Stimulated activated naive CD8-positive, alpha-beta T cell treated with anti-CD3 and anti-CD28 coated beads, Interleukin-15, Interleukin-2, amounts not matched to agents 100 U/mL and 50 U/mL, for 24 hours (primary cell): ENCODE measurements around the gene SOCS3.
"Not testable (repeated sequence)": the region's sequence is repeated elsewhere in the genome, so short reads cannot be mapped to it uniquely, and the experiment has no call there.

Experiments
- ATAC-seq: fragments of 150-1000 bp; cut with Tn5 transposase; one replicate; pipeline ENCODE4 v1.10.0; 2021
- DNase-seq: peaks from one replicate; pipeline ENCODE4 v3.0.0; 2021

The SOCS3 gene

DNA sequence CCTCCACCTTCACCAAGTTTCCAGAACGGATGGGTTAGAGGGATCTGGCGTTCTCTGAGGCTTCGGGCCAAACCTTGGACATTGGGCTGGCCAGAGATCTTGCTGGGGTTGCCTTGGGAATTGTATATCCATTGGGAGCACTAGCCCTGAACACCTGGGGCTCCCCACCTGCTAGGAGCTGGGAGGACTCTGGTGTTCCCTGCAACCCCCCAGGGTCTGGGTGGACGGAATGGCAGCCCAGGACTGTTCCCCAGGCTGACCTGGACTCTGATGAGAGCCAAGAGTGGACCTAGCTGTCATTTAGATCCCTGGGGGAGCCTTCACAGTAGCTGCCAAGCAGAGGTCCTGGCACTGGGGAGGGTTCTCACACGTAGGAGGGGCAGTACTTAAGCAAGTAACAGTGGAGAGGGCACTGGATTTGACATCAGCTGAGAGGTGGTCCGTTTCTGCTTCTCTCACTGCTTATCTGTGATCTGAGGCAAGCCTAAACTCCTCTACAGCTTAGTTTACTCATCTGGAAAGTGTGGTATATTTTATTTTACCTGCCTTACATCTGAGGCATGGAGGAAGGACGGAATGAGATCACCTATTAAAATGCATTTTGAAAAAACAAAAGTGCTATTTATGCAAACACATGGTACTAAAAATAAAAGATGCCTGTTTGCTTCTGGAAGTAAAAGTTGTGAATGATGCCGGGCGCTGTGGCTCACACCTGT is 11.7 kb downstream of the SOCS3 start:
- ATAC-seq = no peak
- DNase-seq = no peak

DNA sequence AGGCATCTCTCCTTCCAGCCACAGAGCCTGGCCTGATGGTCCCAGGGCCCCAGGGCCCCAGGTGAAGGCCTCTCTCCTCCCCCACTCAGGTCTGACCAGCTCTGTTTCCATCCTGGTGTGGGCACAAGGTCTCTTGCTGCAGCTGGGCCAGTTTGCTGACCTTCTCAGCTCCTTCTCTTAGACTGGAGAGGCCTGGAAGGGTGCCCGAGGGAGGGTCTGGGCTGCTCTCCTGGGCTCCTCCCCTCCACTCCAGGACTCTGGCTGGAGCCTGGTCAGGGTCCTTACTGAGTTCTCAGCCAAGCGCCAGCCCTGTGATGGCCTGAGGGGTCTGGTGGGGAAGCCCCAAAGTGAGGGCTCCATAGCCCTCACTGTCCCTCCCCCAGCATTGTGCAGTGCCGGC is 12.4 kb downstream of the SOCS3 start:
- DNase-seq (no peak), ATAC-seq (no peak)

DNA sequence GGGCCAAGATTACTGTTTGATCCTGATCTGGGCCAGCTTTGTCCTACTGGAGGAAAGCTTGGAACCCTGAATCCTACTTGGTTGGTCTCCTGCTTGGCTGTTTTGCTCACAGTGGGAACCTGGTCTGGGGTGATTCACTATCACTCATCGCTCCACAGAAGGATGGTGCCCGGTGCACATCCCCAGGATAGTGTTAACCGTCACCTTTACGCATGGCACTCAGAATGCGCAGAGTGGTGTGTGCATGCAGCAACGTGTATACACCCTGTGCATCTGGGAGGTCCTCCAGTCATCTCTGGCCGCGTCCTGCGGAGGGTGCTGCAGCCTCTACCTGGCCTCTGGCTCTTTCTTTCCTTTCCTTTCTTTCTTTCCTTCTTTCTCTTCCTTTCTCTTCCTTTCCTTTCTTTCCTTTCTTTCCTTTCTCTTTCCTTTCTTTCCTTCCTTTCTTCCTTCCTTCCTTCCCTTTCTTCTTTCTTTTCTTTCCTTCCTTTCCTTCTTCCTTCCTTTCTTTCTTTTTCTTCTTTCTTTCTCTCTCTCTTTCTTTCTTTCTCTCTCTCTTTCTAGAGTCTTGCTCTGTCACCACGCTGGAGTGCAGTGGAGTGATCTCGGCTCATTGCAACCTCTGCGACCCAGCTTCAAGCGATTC is 13.1 kb downstream of the SOCS3 start:
- no peak for ATAC-seq
- DNase-seq = no peak

DNA sequence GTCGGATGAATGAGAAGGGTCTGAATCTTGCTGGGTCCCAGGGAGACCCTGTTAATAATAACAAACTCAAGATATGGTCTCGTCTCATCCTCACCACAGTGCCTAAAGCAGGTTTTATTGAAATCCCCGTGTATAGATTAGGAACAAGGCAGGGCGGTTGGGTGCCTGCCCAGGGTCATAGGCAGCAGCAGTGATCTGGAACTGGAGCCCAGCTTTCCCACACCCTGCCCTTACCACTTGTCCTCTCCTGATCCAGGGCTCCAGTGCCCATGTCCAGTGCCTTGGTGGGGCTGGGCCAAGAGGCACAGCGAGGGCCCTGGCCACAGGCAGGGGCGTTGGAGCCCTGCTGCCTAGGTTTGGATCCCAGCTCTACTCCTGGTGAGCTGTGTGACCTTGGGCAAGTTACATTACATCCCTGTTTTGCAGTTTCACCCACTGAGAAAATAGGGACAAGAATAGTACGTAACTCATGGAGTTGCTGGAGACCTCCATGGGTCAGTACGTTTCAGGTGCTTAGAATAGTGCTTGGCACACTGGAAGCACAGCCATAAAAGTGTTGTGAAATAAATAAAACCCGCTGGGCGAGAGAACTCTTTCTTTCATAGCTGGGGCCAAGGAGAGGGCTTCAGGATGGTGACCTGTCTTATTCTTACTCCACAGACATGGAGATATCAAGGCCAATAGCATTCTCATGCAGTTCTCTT is 13.9 kb downstream of the SOCS3 start:
- ATAC-seq (no peak), DNase-seq (no peak)

DNA sequence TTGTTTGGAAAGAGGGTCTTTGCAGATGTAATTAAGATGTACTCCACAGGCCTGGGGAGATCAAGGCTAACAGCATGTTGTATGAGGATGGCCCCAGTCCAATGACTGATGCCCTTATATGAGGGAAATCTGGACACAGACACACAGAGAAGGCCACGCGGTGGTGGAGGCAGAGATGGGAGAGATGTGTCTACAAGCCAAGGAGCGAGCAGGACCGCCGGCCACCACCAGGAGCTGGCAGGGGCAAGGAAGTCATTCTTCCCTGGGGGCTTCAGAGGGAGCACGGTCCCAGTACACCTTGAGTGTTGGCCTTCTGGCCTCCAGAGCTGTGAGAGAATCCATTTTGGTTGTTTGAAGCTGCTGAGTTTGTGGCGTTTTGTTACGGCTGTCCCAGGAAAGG is 14.7 kb downstream of the SOCS3 start:
- DNase-seq (no peak), ATAC-seq (no peak)

DNA sequence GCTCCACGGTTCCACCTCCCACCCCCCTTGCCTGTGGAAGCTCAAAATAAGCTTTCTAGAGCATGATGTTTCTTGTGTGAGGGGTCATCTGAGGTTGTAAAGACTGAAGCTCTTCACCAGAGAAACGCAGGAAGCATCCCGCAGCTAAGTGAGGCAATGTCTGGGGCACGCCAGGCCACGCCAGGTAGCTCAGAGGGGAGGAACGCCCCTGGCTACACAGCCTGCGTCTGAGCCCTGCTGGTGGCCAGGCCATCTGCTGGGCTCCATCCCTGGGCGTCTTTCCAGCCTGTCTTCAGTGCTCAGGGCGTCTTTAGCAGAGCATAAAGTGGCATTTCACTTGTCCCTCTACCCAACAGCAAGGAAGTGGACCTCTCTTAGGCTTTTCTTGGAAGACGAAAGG is 15.2 kb downstream of the SOCS3 start:
- DNase-seq (no peak), ATAC-seq (no peak)

DNA sequence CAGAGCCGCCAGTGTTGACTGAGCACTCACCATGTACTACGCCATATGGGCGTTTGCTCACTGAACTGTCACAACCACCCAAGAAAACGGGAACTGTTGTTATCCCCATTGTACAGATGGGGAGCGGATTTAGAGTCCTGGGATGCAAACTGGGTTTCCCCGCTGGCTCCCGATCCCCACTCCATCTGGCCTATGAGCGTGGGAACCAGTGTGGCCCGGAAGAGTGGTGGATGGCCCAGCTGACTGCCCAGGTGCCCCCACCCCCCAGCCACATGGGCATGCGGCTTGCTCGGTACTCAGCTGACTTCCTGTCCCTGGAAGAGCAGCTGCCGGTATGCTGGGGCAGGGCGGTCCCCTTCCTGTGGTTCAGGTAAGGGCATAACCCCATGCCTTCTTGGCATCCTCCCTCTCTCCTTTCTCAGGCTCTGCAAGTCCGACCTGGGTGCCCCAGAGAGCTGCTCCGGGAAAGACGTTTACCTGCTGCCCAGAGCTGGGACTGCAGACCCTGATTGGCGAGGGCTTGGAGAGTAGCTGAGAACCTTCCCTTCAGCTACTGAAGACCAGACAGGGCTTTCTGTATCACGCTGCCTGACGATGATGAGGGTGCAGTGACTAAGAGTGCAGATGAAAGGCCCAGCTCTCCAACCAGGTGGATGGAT is 16.2 kb downstream of the SOCS3 start:
- DNase-seq (peak; percentile 71), ATAC-seq (peak; percentile 56)

DNA sequence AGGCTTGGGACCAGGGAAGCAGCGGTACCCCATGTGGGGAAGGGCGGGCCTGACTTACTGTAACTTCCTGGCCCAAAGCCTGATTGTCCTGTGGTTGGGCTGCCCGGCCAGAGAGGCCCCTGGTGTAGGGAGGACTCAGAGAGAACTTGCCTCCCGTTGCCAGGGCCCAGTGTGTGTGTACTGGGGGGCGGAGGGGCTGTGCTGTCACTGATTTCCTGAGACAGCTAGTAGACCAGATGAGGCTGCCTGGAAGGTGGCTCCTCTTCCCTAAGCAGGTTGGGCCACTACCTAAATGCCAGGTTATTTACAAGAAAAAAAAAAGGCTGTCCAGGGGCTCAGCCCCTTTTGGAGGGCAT is 16.7 kb downstream of the SOCS3 start:
- no peak for DNase-seq
- no peak for ATAC-seq

DNA sequence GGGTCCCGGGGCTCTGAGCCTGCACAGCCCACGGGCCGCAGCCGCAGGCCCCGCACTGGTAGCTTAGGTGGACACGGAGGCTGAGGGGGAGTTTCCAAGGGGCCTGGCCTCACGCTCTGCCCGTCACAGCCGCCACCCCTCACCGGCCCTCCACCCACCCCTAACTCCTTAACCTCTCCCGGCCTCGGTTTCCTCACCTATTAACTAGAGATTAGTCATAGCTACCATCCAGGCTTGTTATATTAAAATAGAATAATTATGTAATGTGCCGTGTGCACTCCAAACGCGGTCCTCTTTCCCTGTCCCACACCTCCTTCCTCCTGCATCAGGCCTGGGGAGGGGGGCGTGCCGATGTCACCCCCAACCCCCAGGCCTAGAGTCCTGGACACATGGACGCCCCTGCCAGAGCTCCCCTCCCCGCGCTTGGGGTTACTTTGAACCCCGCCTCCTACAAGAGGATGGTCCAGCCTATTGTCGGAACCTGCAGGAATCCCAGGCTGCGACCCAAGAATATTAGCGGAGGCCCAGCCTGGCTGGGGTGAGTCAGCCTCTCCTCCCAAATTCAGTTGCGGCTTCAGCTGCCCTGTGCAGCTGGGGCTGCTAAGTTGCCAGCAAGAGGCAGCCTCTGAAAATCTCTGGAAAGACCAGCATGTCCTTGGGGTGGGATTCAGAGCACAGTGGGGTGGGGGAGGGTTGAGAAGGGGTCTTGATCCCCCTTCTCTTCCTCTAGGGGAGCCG is 17.3 kb downstream of the SOCS3 start:
- DNase-seq = no peak
- no peak for ATAC-seq

DNA sequence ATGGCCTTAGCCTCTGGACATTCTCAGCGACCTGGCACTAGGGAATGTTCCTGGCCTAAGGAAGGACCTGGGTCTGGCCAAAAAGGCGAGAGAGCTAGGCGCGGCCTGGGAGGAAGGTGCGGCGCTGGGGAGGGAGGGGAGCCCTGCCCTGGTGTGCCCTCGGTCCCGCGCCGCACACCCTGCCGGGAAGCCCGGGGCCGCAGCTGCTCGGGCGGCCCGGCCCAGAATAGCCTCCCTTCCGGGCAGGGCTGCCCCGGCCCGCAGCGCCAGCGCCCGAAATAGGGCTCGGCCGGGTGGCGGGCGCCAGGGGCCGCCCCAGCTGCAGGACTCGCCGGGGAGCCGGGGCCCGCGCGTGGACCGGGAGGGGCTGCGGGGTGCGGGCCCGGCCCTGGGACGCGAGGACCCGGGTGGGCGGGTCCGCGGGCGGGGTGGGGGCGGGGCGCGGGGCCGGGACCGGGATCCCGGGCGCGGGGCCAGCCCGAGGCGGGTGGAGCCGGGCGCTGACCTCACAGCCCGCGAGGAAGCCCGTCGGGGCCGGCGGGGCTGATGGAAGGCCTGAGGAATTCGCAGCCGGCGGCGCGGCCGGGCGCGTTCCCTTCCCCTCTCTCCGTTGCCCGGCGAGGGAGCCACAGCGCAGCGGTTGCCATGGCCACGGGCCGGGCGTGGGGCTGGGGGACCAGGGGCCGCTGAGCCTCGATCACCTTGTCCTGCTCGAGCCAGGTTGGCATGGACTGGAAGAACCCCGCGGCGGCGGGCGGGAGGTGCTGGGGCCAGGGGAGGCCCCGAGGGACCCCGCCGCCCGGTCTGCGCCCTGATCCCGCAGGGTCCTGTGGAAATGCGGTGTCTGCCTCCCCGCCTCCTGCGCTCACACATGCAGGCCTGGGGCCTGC is 18.1 kb downstream of the SOCS3 start:
- ATAC-seq (peak; percentile 6), DNase-seq (no peak)

DNA sequence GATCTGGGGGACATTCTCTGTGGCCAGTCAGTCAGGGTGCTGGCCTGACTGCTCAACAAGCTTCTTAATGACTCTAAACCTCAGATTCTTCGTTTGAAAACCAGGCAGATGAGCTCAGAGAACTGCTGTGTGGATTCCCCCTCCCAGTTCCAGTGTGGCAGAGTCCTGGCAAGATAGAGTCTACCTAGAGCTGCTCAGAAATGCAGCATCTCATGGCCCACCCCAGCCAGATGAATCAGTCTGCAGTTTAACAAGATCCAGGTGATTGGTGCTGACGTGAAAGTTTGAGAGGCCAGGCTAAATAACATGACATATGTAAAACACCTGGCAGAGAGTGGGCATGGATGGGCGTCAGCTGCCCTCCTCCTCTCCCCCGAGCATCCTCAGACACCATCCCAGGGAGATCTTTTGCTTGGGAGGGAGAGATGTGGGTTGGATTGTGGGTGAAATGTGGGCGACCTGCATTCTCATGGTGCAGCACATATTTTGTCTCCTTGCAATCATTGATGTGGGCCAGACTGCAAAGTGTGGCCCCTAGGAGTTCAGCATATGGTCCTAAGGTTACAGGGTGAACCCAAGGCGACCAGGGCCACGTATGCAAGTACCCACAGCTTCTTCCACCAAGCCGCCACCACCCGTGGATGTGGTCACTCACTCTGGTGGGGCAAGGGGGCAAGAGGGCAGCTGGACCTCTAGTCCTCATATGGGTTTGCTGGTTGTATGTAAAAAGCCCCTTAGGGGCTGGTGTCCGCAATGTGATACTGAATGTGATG is 19.5 kb downstream of the SOCS3 start:
- ATAC-seq = no peak
- no peak for DNase-seq

DNA sequence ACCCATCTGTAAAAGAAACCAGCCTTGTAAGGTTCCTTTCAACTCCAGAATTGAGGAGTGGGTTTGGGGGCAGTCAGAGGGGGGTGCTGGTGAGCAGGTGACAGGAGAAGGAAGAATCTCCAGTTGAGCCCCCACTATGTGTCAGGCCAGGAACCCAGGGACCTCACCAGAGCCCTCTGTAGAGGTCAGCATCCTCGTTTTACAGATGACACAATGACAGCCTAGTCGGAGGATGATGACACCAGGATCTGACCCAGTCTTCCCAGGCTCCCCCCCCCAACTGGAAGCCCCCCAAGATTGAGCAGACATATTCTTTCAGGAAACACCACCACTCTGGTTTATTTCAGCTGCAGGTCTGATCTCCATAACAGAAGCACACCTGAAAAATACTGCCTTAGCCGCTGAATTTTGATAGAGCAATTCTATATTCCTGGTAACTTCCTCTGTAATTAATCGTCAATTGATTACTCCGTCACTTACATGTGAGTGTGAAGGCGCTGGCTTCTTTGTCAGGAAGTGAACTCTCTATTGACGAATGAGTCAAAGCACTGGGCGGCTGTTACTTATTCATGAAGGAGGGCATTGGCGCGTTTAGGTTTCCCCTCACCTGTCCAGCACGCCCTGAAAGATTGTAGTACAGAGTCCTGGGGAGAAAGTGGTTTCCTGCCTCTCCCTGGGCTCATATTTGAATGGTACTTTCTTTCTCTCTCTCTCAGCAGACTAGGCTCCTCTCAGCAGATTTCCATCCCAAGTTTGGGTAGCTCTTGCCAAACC is 21.2 kb downstream of the SOCS3 start:
- ATAC-seq (no peak), DNase-seq (no peak)

DNA sequence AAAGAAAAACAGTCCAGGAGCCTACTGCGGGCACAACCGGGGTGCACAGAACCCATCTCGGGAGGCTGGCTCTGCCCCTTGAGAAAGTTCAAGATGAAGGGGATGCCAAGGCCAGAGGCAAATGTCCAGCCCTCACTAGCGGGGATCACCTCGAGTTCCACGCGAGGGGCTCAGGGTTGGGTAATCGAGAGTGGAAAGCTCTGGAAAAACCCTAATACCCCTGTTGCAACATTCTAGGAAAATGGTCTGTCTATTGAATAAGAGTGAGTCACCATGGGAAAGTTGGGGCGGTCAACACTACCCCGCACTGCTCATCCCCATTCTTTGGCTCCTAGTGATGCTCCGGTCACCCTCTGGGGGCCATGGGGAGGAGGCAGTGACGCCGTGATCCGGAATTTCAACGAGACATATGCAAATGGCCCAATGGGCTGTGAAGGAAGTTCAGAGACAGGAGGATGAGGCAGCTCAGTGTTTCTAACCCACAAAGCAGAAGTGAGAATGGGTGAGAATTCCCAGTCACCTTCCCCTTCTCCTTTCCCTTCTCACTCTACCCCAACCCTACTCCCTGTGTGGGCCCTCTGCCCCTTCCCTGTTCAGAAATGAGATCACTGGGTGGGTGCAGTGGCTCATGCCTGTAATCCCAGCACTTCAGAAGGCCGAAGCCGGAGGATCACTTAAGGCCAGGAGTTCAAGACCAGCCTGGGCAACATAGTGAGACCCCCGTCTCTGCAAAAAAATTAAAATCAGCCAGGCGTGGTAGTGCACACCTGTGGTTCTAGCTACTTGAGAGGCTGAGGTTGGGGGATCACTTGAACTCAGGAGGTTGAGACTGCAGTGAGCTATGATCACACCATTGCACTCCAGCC is 22.4 kb downstream of the SOCS3 start:
- peak; percentile 7 for ATAC-seq
- no peak for DNase-seq

DNA sequence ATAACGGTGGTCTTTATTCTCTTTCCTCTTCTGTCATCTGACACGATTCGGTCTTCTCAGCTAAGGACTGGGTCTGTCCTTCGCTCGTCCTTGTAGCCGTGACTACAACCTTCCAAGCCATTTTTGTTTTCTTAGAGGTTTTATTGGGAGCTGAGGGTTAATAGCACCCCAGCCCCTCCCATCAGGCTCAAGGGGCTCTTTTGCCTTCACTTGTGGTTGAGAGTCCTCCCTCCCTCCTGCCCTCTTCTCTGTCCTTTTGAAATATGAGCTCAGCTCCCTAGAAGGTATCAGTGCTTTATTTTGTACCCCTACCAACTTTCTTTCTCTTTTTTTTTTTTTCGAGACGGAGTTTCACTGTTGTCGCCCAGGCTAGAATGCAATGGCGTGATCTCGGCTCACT is 24.7 kb downstream of the SOCS3 start:
- no peak for ATAC-seq
- DNase-seq = no peak

DNA sequence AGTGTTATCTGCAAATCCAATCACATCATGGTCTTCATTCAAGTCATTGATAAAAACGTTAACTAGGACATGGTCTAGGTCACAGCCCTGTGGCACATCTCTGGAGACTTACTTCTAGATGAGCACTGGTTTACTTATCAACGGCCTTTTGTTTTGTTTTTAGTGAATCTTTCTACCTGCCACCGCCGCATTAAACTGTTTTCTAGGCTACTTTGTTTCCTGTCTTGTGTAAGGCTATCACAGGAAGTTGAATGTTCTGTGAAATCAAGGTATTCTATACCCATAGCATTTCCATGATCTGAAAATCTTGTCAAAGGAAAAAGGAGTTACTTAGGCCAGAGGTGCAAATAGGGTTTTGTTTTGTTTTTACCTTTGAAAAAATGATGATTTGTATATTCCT is 26.9 kb downstream of the SOCS3 start:
- ATAC-seq (no peak), DNase-seq (no peak)

DNA sequence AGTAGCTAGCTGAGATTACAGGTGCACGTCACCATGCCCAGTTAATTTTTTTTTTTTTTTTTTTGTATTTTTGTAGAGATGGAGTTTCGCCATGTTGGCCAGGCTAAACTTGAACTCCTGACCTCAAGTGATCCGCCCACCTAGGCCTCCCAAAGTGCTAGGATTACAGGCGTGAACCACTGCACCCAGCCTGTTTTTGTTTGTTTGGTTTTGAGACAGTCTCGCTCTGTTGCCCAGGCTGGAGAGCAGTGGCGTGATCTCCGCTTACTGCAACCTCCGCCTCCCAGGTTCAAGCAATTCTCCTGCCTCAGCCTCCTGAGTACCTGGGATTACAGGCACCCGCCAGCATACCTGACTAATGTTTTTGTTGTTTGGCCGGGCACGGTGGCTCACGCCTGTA is 28.5 kb downstream of the SOCS3 start:
- not testable (repeated sequence) for ATAC-seq, DNase-seq

DNA sequence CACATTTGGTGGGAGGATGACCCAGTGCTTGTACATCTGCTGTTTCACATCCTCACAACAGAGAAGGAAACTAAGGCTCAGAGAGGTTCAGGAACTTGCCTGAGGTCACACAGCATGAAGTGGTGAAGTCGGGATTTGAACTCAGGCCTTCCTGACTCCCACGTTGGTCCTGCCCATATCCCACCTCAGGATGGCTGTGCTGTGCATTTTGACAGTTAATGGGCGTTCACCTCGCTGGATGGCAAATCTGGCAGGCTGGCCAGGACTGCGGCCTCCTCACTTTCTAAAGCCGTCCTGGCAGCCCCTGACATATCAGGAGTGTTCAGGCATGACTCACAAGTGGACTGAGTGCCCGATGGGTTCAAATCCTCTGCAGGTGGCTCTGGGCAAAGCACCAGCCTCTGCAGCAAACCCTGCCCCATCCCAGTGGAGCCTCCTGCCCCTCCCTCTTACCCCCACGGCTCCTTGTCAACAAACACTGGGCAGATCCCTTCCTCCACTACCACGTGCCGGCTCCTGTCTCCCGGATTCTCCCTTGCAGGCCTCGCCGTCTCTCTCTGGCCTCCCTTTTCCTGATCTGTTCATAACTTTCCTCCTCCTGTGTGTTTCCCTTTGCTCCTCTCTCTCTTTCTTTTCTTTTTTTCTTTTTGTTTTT is 29.2 kb downstream of the SOCS3 start:
- ATAC-seq (no peak), DNase-seq (no peak)
